Body of pancreas (tissue), 4 donors: Measurements from ENCODE around the gene KRT75.

Experiments used
- POLR2A ChIP-seq, 3 donors: fragments of 450-650 bp; IDR thresholded peaks; one replicate each; pipeline ENCODE4 v1.6.1; 2016; ENCODE audit warnings: antibody characterized with exemption in 3 of 3, mild to moderate bottlenecking in 2 of 3
- TF ChIP-seq, protein P1 (sequence below), 7 experiments: fragments of 450-650 bp in 4 of 7; fragments of 200-600 bp in 3 of 7; sonication (generic) in 3 of 7; IDR thresholded peaks; one replicate each; pipeline ENCODE4 v1.5.1; 2016 to 2019; ENCODE audit warnings: antibody characterized with exemption in 7 of 7

DNA sequence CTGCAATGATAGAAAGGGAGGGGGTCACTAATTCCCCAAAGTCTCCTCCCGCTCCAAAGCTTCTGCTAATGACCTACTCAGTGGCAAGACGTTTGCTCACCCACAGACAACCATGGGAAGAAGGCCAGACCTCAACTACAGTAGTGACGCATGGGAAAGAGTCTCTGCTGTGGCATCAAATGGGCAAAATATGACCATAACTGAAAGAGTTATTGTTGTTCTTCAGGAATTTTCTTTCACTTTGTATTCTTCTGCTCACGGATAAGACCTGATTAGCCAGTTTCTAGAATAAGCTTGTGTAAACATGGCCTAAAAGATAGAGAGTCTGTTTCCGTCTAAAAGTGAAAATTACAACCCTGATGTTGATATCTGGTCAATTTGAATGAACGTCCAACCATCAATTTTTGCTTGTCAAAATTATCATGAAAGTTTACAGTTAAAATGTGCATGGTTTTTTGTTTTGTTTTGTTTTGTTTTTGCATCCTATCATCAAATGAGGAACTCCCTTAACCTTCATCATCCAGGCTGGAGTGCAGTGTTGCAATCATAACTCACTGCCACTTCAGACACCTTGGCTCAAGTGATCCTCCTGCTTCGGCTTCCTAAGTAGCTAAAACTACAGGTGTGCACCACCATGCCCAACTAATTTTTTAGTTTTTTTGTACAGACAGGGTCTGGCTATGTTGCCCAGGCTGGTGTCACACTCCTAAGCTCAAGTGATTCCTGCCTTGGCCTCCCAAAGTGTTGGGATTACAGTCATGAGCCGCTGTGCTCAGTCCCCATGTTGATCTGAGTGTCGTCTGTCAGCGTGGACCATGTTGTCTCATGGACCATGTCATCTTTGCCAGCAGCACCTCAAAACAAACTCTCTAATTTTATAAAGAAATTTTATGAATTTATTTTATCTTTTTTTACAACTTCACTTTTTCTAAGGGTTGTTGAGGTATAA lies 10.8 kb upstream of the KRT75 start:
- TF ChIP-seq, protein P1, sequence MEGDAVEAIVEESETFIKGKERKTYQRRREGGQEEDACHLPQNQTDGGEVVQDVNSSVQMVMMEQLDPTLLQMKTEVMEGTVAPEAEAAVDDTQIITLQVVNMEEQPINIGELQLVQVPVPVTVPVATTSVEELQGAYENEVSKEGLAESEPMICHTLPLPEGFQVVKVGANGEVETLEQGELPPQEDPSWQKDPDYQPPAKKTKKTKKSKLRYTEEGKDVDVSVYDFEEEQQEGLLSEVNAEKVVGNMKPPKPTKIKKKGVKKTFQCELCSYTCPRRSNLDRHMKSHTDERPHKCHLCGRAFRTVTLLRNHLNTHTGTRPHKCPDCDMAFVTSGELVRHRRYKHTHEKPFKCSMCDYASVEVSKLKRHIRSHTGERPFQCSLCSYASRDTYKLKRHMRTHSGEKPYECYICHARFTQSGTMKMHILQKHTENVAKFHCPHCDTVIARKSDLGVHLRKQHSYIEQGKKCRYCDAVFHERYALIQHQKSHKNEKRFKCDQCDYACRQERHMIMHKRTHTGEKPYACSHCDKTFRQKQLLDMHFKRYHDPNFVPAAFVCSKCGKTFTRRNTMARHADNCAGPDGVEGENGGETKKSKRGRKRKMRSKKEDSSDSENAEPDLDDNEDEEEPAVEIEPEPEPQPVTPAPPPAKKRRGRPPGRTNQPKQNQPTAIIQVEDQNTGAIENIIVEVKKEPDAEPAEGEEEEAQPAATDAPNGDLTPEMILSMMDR (IDR thresholded peaks at IDR 0.05): no peak
- TF ChIP-seq POLR2A (IDR thresholded peaks at IDR 0.05): no peak
